NAMALWA (cell line): Measurements from ENCODE around the gene OR4E2.
"Not testable (repeated sequence)": the region's sequence is repeated elsewhere in the genome, so short reads cannot be mapped to it uniquely, and the experiment has no call there.

Experiments
- DNase-seq: peaks from one replicate; pipeline ENCODE4 v3.0.0-alpha.2; 2015; ENCODE audit warnings: low spot score

Gene OR4E2

DNA sequence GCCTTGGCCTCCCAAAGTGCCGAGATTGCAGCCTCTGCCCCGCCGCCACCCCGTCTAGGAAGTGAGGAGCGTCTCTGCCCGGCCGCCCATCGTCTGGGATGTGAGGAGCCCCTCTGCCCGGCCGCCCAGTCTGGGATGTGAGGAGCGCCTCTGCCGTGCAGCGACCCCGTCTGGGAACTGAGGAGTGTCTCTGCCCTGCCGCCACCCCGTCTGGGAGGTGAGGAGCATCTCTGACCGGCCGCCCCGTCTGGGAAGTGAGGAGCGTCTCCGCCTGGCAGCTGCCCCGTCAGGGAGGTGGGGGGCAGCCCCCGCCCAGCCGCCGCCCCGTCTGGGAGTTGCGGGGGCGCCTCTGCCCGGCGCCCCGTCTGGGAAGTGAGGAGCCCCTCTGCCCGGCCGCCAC lies 44.0 kb downstream of the OR4E2 start:
- DNase-seq: not testable (repeated sequence)

DNA sequence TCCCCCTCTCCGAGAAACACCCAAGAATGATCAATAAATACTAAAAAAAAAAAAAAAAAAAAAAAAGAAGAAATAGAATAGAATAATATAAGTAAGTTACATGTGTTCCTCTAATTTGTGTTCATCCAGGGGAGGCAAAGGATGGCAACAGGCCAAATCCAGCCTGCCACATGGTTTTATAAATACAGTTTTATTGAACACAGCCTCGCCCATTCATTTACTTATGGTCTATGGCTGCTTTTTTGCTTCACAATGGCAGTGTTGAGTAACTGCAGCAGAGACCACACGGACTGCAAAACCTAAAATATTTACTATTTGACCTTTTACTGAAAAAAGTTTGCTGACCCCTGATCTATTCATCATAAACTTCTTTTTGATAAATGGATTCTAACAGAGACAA lies 44.9 kb downstream of the OR4E2 start:
- not testable (repeated sequence) for DNase-seq

DNA sequence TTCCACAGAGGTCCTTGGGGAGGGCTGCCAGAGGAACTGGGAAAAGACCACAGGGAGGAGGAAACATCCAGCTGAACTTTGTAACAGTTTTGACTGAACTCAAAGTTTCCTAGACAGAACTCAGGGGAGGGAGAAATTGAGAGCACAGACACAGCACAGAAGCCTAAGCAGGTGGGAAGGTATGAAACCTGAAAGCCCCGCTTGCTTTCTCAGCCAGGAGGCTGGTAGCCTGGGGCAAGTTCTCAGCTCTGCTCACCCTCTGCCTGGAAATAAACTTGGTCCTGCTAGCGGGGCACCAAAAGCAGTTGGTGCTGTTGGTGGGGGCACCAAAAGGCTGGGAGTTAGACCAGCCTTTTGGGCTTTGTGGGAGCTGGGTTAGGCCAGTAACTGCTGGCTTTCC lies 45.9 kb downstream of the OR4E2 start:
- no peak for DNase-seq

DNA sequence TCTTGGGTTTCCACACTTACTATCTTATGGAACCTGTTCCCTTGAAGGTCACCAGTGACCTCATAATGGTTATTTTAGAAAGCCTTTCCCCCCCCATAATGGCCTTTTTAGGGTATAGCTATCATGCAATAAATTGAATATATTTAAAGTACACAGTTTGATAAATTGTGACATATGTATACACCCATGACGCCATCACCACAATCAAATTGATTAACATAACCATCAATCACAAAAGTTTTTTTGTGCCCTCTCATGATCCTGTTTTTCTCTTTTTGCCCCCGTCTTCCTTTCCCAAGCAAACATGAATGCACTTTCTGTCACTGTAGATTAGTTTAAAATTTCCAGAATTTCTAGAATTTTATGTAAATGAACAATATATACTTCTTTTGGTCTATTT lies 48.7 kb downstream of the OR4E2 start:
- no peak for DNase-seq

DNA sequence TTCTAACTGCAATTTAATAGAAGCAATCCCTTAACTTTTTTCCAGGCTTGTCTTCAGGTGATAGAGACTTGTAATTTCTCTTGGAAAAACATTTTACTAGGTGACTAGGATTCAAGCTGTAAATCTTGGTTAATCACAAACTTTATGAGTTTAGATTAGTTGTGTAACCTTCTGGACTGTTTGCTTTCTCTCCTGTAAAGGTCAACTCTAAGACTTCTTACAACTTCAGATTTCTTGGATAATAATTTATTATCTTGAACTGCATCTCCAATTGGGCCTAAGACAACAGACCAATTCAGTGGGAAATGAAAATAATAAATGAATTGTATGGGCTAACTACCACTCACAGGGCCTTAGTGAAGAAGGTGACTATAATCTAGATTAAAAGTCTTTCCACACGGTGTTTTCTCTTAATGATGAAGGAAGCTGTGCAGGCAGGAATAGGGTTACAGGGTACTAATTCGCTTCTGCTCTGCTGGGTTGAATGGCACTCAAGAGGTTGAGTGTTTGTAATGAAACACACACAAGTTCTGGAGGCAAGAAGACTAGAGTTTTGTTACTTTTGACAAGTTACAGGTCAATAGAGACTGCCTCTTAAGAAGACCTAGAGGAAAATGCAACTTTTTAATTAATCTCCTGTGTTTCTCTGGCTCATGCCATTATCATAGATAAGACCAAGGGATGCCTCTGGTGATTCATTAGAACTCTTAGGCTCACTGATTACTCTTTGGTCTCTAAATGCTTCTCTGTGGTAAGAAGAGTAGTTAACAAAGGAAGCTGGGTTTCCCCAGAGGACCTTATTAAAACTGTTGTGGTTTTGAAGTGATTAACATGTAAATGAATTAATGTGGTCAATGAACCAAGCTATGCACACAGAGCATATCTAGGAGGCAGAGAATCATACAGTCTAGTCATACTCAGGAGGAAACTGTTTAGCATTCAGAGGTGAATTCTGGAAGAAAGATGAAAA lies 50.0 kb downstream of the OR4E2 start:
- peak; percentile 8 for DNase-seq

DNA sequence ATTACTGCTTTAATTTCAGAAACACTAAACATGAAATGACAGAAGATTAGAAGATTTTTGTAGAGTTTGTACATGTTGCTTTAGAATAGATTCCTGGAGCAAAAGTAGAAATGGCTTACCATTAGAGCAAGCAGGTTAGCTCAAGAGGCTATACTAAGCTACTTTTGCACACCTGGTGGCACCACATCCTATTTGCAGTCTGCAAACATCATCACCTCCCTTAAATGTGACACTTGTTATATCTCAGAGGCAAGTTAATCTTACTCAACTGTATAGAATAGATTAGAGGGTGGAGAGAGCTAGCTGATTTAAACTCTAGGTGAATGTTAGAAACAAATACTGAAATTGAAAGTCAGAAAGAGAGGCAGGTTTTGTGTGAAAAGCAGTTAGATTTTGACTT lies 50.7 kb downstream of the OR4E2 start:
- no peak for DNase-seq

DNA sequence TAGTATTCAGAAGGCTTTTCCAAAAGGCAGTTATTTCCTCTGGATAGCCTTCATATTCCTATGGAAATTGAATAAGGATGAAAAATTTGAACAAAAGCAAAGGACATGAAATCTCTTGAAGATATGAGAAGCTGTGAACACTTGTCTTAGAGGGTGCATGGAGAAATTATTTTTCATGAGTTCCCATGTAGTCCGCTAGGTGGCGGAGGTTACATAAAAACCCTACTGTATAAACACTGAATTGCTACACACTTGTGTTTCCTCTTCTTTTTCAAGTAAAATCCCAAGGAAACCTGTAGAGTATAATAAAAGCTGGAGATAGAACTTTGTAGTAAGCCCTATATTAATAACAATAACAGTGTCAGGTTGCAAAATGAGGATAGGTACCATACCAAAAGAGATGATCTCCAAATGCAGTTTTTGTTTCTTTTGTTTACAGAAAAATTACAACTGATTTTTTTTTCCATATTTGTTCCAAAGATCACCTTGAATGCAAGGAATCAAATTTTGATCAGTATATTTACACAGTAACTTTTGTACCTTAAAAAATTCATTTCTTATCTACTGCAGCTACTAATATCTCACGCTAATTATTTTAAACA lies 57.8 kb downstream of the OR4E2 start:
- DNase-seq: peak; percentile 72

DNA sequence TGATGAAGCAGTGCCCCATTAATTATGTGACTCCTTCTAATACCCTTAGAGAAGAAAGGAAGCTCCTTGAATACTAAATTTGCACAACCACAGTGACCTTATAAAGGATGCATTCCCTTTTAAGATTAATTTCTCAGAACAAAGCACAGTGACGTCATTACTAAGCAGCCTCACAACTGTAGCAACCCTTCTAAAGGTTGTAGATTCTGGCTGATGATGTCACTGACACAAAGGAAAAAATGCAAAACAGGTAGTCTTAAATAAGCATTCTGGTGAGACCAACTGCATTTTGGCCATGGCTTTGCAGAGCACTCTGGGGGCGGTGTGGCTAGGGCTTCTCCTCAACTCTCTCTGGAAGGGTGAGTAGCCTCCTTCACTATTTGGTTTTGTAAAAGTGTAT lies 58.4 kb downstream of the OR4E2 start:
- no peak for DNase-seq

DNA sequence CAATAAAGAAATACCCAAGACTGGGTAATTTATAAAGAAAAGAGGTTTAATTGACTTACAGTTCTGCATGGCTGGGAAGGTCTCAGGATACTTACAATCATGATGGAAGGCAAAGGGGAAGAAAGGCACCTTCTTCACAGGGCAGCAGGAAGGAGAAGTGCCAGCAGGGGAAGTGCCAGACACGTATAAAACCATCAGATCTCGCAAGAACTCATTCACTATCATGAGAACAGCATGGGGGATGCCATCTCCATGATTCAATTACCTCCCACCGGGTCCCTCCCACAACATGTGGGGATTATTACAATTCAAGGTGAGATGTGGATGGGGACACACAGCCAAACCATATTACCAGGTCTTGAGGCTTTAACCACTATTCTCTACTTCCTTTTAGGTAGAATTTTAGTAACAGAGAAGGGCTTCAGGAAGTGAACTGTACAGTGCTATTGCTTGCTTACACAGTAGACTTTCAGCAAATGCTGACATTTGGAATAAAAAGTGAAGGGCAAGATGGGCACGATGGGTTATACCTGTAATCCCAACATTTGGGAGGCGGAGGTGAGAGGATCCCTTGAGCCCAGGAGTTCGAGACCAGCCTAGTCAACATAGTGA lies 60.8 kb downstream of the OR4E2 start:
- DNase-seq: no peak
